ENCODE data around the gene SAMM50.

Gene SAMM50

GRCh38 chr22:43968614-43969013, 13.4 kb downstream of the SAMM50 start:
- no peak overlapping the region for H3K27ac ChIP-seq (ENCODE audit: low read depth, low read length)
- peaks cover 84% of the 10 kb centered on the region for H3K36me3 ChIP-seq (ENCODE audit: control insufficient read depth, insufficient read depth, low read length)

GRCh38 chr22:43969021-43969878, 14.0 kb downstream of the SAMM50 start:
- Histone ChIP-seq H3K4me3 (ENCODE audit: low read depth, low read length) (no peak overlapping the region), H3K27ac (ENCODE audit: low read depth, low read length) (no peak overlapping the region), H3K9me3 (ENCODE audit: control insufficient read depth, insufficient read depth, low read depth, low read length) (no peaks in the 10 kb centered on the region), H3K27me3 (ENCODE audit: control insufficient read depth, insufficient read depth, low read length) (no peaks in the 10 kb centered on the region), H3K36me3 (ENCODE audit: control insufficient read depth, insufficient read depth, low read length) (peaks cover 85% of the 10 kb centered on the region), H3K9ac (ENCODE audit: low read length) (no peak overlapping the region), H3K4me1 (ENCODE audit: control insufficient read depth, insufficient read depth, low read length) (no peaks in the 10 kb centered on the region)

More at GRCh38 chr22:43968614-43969013, 13.4 kb downstream of the SAMM50 start:
- Histone ChIP-seq H3K9ac (ENCODE audit: low read length) (no peak overlapping the region), H3K4me3 (ENCODE audit: low read depth, low read length) (no peak overlapping the region), H3K9me3 (ENCODE audit: control insufficient read depth, insufficient read depth, low read depth, low read length) (no peaks in the 10 kb centered on the region), H3K27me3 (ENCODE audit: control insufficient read depth, insufficient read depth, low read length) (no peaks in the 10 kb centered on the region), H3K4me1 (ENCODE audit: control insufficient read depth, insufficient read depth, low read length) (no peaks in the 10 kb centered on the region)

GRCh38 chr22:43969989-43970755, 14.9 kb downstream of the SAMM50 start:
- no peaks in the 10 kb centered on the region for H3K4me1 ChIP-seq (ENCODE audit: control insufficient read depth, insufficient read depth, low read length)
- H3K27ac ChIP-seq (ENCODE audit: low read depth, low read length), result no peak overlapping the region
- H3K9me3 ChIP-seq (ENCODE audit: control insufficient read depth, insufficient read depth, low read depth, low read length), result no peaks in the 10 kb centered on the region
- no peaks in the 10 kb centered on the region for H3K27me3 ChIP-seq (ENCODE audit: control insufficient read depth, insufficient read depth, low read length)
- H3K36me3 ChIP-seq (ENCODE audit: control insufficient read depth, insufficient read depth, low read length), result peaks cover 85% of the 10 kb centered on the region
- H3K9ac ChIP-seq (ENCODE audit: low read length), result no peak overlapping the region
- no peak overlapping the region for H3K4me3 ChIP-seq (ENCODE audit: low read depth, low read length)

GRCh38 chr22:43971112-43971511, 15.9 kb downstream of the SAMM50 start:
- H3K9me3 ChIP-seq (ENCODE audit: control insufficient read depth, insufficient read depth, low read depth, low read length), result no peaks in the 10 kb centered on the region
- peaks cover 85% of the 10 kb centered on the region for H3K36me3 ChIP-seq (ENCODE audit: control insufficient read depth, insufficient read depth, low read length)
- H3K27ac ChIP-seq (ENCODE audit: low read depth, low read length), result no peak overlapping the region
- H3K4me1 ChIP-seq (ENCODE audit: control insufficient read depth, insufficient read depth, low read length), result no peaks in the 10 kb centered on the region
- H3K27me3 ChIP-seq (ENCODE audit: control insufficient read depth, insufficient read depth, low read length), result no peaks in the 10 kb centered on the region
- no peak overlapping the region for H3K9ac ChIP-seq (ENCODE audit: low read length)
- H3K4me3 ChIP-seq (ENCODE audit: low read depth, low read length), result no peak overlapping the region

- Histone ChIP-seq H3K9ac (ENCODE audit: low read length) (no peak overlapping the region), H3K9me3 (ENCODE audit: control insufficient read depth, insufficient read depth, low read depth, low read length) (no peaks in the 10 kb centered on the region), H3K36me3 (ENCODE audit: control insufficient read depth, insufficient read depth, low read length) (peaks cover 90% of the 10 kb centered on the region), H3K4me1 (ENCODE audit: control insufficient read depth, insufficient read depth, low read length) (no peaks in the 10 kb centered on the region), H3K27me3 (ENCODE audit: control insufficient read depth, insufficient read depth, low read length) (no peaks in the 10 kb centered on the region), H3K27ac (ENCODE audit: low read depth, low read length) (no peak overlapping the region), H3K4me3 (ENCODE audit: low read depth, low read length) (no peak overlapping the region)
These were observed 17.8 kb downstream of the SAMM50 start for GRCh38 chr22:43972931-43973462.

- H3K36me3 ChIP-seq (ENCODE audit: control insufficient read depth, insufficient read depth, low read length), result peaks cover 89% of the 10 kb centered on the region
These were observed 18.8 kb downstream of the SAMM50 start for GRCh38 chr22:43974028-43974545.

GRCh38 chr22:43975041-43975440, 19.8 kb downstream of the SAMM50 start:
- no peak overlapping the region for H3K4me3 ChIP-seq (ENCODE audit: low read depth, low read length)
- H3K27ac ChIP-seq (ENCODE audit: low read depth, low read length), result no peak overlapping the region
- no peaks in the 10 kb centered on the region for H3K27me3 ChIP-seq (ENCODE audit: control insufficient read depth, insufficient read depth, low read length)

More at GRCh38 chr22:43974028-43974545, 18.8 kb downstream of the SAMM50 start:
- H3K4me3 ChIP-seq (ENCODE audit: low read depth, low read length), result no peak overlapping the region
- H3K27ac ChIP-seq (ENCODE audit: low read depth, low read length), result no peak overlapping the region
- no peaks in the 10 kb centered on the region for H3K9me3 ChIP-seq (ENCODE audit: control insufficient read depth, insufficient read depth, low read depth, low read length)
- H3K27me3 ChIP-seq (ENCODE audit: control insufficient read depth, insufficient read depth, low read length), result no peaks in the 10 kb centered on the region
- H3K9ac ChIP-seq (ENCODE audit: low read length), result no peak overlapping the region
- H3K4me1 ChIP-seq (ENCODE audit: control insufficient read depth, insufficient read depth, low read length), result no peaks in the 10 kb centered on the region

GRCh38 chr22:43976861-43977795, 21.9 kb downstream of the SAMM50 start:
- Histone ChIP-seq H3K36me3 (ENCODE audit: control insufficient read depth, insufficient read depth, low read length) (peaks cover 95% of the 10 kb centered on the region), H3K4me3 (ENCODE audit: low read depth, low read length) (no peak overlapping the region), H3K27me3 (ENCODE audit: control insufficient read depth, insufficient read depth, low read length) (no peaks in the 10 kb centered on the region), H3K9ac (ENCODE audit: low read length) (no peak overlapping the region), H3K4me1 (ENCODE audit: control insufficient read depth, insufficient read depth, low read length) (no peaks in the 10 kb centered on the region), H3K9me3 (ENCODE audit: control insufficient read depth, insufficient read depth, low read depth, low read length) (no peaks in the 10 kb centered on the region), H3K27ac (ENCODE audit: low read depth, low read length) (no peak overlapping the region)

More at GRCh38 chr22:43975041-43975440, 19.8 kb downstream of the SAMM50 start:
- no peaks in the 10 kb centered on the region for H3K4me1 ChIP-seq (ENCODE audit: control insufficient read depth, insufficient read depth, low read length)
- H3K9me3 ChIP-seq (ENCODE audit: control insufficient read depth, insufficient read depth, low read depth, low read length), result no peaks in the 10 kb centered on the region
- H3K9ac ChIP-seq (ENCODE audit: low read length), result no peak overlapping the region
- peaks cover 89% of the 10 kb centered on the region for H3K36me3 ChIP-seq (ENCODE audit: control insufficient read depth, insufficient read depth, low read length)

- peaks cover 88% of the 10 kb centered on the region for H3K36me3 ChIP-seq (ENCODE audit: control insufficient read depth, insufficient read depth, low read length)
- no peaks in the 10 kb centered on the region for H3K4me1 ChIP-seq (ENCODE audit: control insufficient read depth, insufficient read depth, low read length)
- H3K27me3 ChIP-seq (ENCODE audit: control insufficient read depth, insufficient read depth, low read length), result no peaks in the 10 kb centered on the region
- H3K27ac ChIP-seq (ENCODE audit: low read depth, low read length), result no peak overlapping the region
- no peak overlapping the region for H3K9ac ChIP-seq (ENCODE audit: low read length)
- H3K4me3 ChIP-seq (ENCODE audit: low read depth, low read length), result no peak overlapping the region
- no peaks in the 10 kb centered on the region for H3K9me3 ChIP-seq (ENCODE audit: control insufficient read depth, insufficient read depth, low read depth, low read length)
These were observed 23.3 kb downstream of the SAMM50 start for GRCh38 chr22:43978558-43978957.

GRCh38 chr22:43980579-43980978, 25.3 kb downstream of the SAMM50 start:
- Histone ChIP-seq H3K27me3 (ENCODE audit: control insufficient read depth, insufficient read depth, low read length) (no peaks in the 10 kb centered on the region), H3K4me1 (ENCODE audit: control insufficient read depth, insufficient read depth, low read length) (no peaks in the 10 kb centered on the region), H3K4me3 (ENCODE audit: low read depth, low read length) (no peak overlapping the region), H3K27ac (ENCODE audit: low read depth, low read length) (no peak overlapping the region), H3K9me3 (ENCODE audit: control insufficient read depth, insufficient read depth, low read depth, low read length) (no peaks in the 10 kb centered on the region), H3K9ac (ENCODE audit: low read length) (no peak overlapping the region), H3K36me3 (ENCODE audit: control insufficient read depth, insufficient read depth, low read length) (peaks cover 84% of the 10 kb centered on the region)

Data from HUES6 (cell line).